GM12878 (cell line): ENCODE measurements around the gene COL7A1. TPM values are rescaled to one million over a fixed set of nuclear protein-coding genes. Genes with fewer than 3 reads are reported as not detected.
A peak's percentile ranks its signal among the peaks of the same experiment; 100 is the strongest.

Experiments
- ATAC-seq: fragments of 200-7000 bp; cut with Tn5 transposase; 3 replicates; pipeline ENCODE4 v1.9.1; 2020; ENCODE audit warnings: mild to moderate bottlenecking, moderate library complexity
- BruUV-seq: library from RNA; stranded (reverse); fragments of 400-500 nt; replicated peaks from 2 replicates; lab custom pipeline; 2021; lab: Mats Ljungman, UMichigan
- CTCF ChIA-PET: fragments of 300-600 bp; sonication (Branson Sonifier 250); formaldehyde crosslinking; extraction: SDS; loops from one replicate; lab custom pipeline; 2021; ENCODE audit warnings: inconsistent platforms; lab: Yijun Ruan, JAX
- POLR2A ChIA-PET: fragments of 350-600 bp; formaldehyde crosslinking; extraction: SDS; loops from one replicate; lab custom pipeline; 2021; ENCODE audit warnings: inconsistent platforms; lab: Charles Lee
- RAD21 ChIA-PET: fragments of 300-600 bp; sonication (Branson Sonifier 250); formaldehyde crosslinking; loops from one replicate; lab custom pipeline; 2023; ENCODE audit warnings: antibody characterized with exemption; ENCODE audit not compliant: unreplicated experiment; lab: Charles Lee
- SMC1A ChIA-PET: fragments of 300-600 bp; sonication (Branson Sonifier 250); formaldehyde crosslinking; loops from one replicate; lab custom pipeline; 2023; ENCODE audit not compliant: unreplicated experiment, uncharacterized antibody; lab: Charles Lee
- DNase-seq: peaks from one replicate; pipeline ENCODE4 v3.0.0-alpha.2; 2011; ENCODE audit warnings: low read depth, low spot score
- FAIRE-seq: peaks from 3 replicates; lab custom pipeline; 2011; peaks lifted over from hg19 to GRCh38; lab: Jason Lieb, UNC
- H2AFZ ChIP-seq: 2 replicates; pipeline ENCODE4 v1.6.0; 2011; ENCODE audit warnings: low read depth, low read length, control low read depth; ENCODE audit not compliant: control insufficient read depth
- H3K27ac ChIP-seq: 2 replicates; pipeline ENCODE4 v1.5.1; 2011; ENCODE audit warnings: control low read depth; ENCODE audit not compliant: control insufficient read depth, insufficient read depth
- H3K27me3 ChIP-seq, 2 experiments: replicated peaks in 1 of 2; 2 replicates each; pipeline versions ENCODE4 v1.6.0 to v1.6.1; 2011; ENCODE audit warnings: low read length in 1 of 2; ENCODE audit not compliant: control insufficient read depth in 2 of 2, insufficient read depth in 2 of 2
- H3K36me3 ChIP-seq, 2 experiments: 2 replicates each; pipeline ENCODE4 v1.5.1; 2011; ENCODE audit warnings: low read length in 1 of 2; ENCODE audit not compliant: control insufficient read depth in 2 of 2, insufficient read depth in 2 of 2
- H3K4me1 ChIP-seq: 2 replicates; pipeline ENCODE4 v1.6.1; 2011; ENCODE audit warnings: mild to moderate bottlenecking, low read length, moderate library complexity, mixed read lengths; ENCODE audit not compliant: control insufficient read depth, insufficient read depth
- H3K4me2 ChIP-seq: 2 replicates; pipeline ENCODE4 v1.6.0; 2011; ENCODE audit warnings: control low read depth; ENCODE audit not compliant: control insufficient read depth, insufficient read depth
- H3K4me3 ChIP-seq: fragments of 200-600 bp; sonication (generic); 2 replicates; pipeline ENCODE4 v1.5.1; 2016
- H3K79me2 ChIP-seq: 2 replicates; pipeline ENCODE4 v1.6.0; 2011; ENCODE audit warnings: low read length; ENCODE audit not compliant: control insufficient read depth, insufficient read depth
- H3K9ac ChIP-seq: 2 replicates; pipeline ENCODE4 v1.8.0; 2011; ENCODE audit warnings: low read length, control low read depth, mixed read lengths; ENCODE audit not compliant: control insufficient read depth, insufficient read depth
- H3K9me3 ChIP-seq: replicated peaks from 3 replicates; pipeline ENCODE4 v1.5.1; 2011; ENCODE audit warnings: mild to moderate bottlenecking, low read length; ENCODE audit not compliant: control insufficient read depth, insufficient read depth
- H4K20me1 ChIP-seq: 2 replicates; pipeline ENCODE4 v1.6.0; 2011; ENCODE audit not compliant: control insufficient read depth, insufficient read depth
- ASH2L ChIP-seq: fragments of 300-600, 200-600 bp; sonication (generic); IDR thresholded peaks from 2 replicates; pipeline ENCODE4 v1.6.1; 2017; ENCODE audit warnings: low read depth, mild to moderate bottlenecking, borderline replicate concordance
- BACH1 ChIP-seq: fragments of 450-650 bp; IDR thresholded peaks from 2 replicates; pipeline ENCODE4 v1.6.1; 2017; ENCODE audit warnings: mild to moderate bottlenecking, borderline replicate concordance
- BCL11A ChIP-seq: IDR thresholded peaks from 2 replicates; pipeline ENCODE4 v1.6.1; 2011; ENCODE audit warnings: low read depth, low read length
- EZH2 ChIP-seq: IDR thresholded peaks from 2 replicates; pipeline ENCODE4 v1.6.1; 2012; ENCODE audit warnings: low read depth, mild to moderate bottlenecking, control low read depth, inconsistent platforms, low read length, borderline replicate concordance; ENCODE audit not compliant: control insufficient read depth
- JUNB ChIP-seq: IDR thresholded peaks from 2 replicates; pipeline ENCODE4 v1.6.1; 2016; ENCODE audit warnings: antibody characterized with exemption, mild to moderate bottlenecking
- LARP7 ChIP-seq: fragments of 450-650 bp; IDR thresholded peaks from 2 replicates; pipeline ENCODE4 v1.6.1; 2017; ENCODE audit warnings: mild to moderate bottlenecking
- POLR2AphosphoS5 ChIP-seq: IDR thresholded peaks from 2 replicates; pipeline ENCODE4 v1.6.1; 2011; ENCODE audit warnings: mild to moderate bottlenecking, low read length, inconsistent platforms
- SREBF1 ChIP-seq: IDR thresholded peaks from 2 replicates; pipeline ENCODE4 v1.6.1; 2012; ENCODE audit warnings: mild to moderate bottlenecking, low read length
- WGBS: methylation state at CpG from one replicate; pipeline ENCODE4 v1.1.6; 2016; ENCODE audit warnings: low lambda C conversion rate; ENCODE audit not compliant: insufficient replicate concordance, insufficient coverage; ENCODE audit errors: missing lambda C conversion rate; 5-methylcytosine and 5-hydroxymethylcytosine counted together
- in situ Hi-C: fragments of 300-500 bp; cut with MboI; formaldehyde crosslinking; loops from 9 replicates; pipeline ENCODE4 v1.14.3; 2018; ENCODE audit warnings: mixed read lengths
- intact Hi-C: fragments of 100-400 bp; cut with micrococcal nuclease; formaldehyde crosslinking; loops from one replicate; pipeline ENCODE4 v1.14.2; 2022; ENCODE audit not compliant: unreplicated experiment
- polyA plus RNA-seq, 11 experiments: library from polyadenylated mRNA; depleted of rRNA in 4 of 11; unstranded in 6 of 11; stranded (reverse) in 5 of 11; fragments of >200 nt; fragmentation: Nextera tagmentation in 4 of 11; fragmentation: Illumina TruSeq in 1 of 11; extraction: Ambion mirVana in 4 of 11; extraction: Trizol in 1 of 11; gene quantifications; 1 replicate in 1 of 11; 2 replicates in 10 of 11; pipeline versions ENCODE4 v1.2.1 to v1.2.3, GENCODE V29; 2011 to 2016; ENCODE audit warnings: inconsistent platforms in 2 of 11, missing spikeins in 2 of 11, low read depth in 1 of 11
- total RNA-seq, 4 experiments: library from RNA; depleted of rRNA in 3 of 4; stranded (reverse); fragments of >200 nt in 3 of 4; fragmentation: Illumina TruSeq in 1 of 4; extraction: Trizol in 1 of 4; gene quantifications; 2 replicates each; pipeline versions ENCODE4 v1.2.1 to v1.2.3, GENCODE V29; 2013 to 2021
- TF ChIP-seq, protein P1 (sequence below): fragments of 150-350 bp; IDR thresholded peaks from 2 replicates; pipeline ENCODE4 v1.6.1; 2016; ENCODE audit warnings: low read depth, low read length

COL7A1 gene
- total and polyA plus RNA-seq, 10 of the 15 experiments (the other 5 are each of a cell fraction or from before 2014, with no cell fraction given) = 0.01 to 1.9 (median 0.29) TPM; not detected in 1

DNA sequence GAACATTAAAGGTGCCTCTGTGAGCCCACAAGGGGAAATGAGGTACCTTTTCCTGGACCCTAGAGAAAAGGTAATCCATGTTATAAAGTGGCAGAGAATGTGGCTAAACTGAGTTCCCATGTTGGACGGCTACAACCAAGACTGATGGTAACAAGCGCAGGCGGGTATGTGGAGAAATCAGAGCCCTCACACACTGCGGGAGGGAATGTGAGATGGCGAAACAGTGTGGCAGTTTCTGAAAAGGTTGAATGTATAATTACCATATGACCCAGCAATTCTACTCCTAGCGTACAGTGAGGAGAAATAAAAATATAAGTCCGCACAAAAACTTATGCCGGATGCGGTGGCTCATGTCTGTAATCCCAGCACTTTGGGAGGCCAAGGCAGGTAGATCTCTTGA, 67.1 kb downstream of the COL7A1 start:
- ATAC-seq (no peak), DNase-seq (no peak), FAIRE-seq (no peak)
- peaks cover 0 to 22% of the 10 kb centered on the region in 2 experiments; a peak in 2 of 4 replicates for H3K36me3 ChIP-seq
- no peak for TF ChIP-seq JUNB
- no peak for TF ChIP-seq ASH2L
- TF ChIP-seq SREBF1 = no peak
- TF ChIP-seq BACH1 = no peak
- TF ChIP-seq POLR2AphosphoS5 = no peak
- no peak for TF ChIP-seq EZH2
- no peak for TF ChIP-seq BCL11A
- no peak for TF ChIP-seq LARP7
- no peak overlapping the region for H3K27ac ChIP-seq
- no peaks in the 10 kb centered on the region for H3K27me3 ChIP-seq
- H3K9ac ChIP-seq = no peak overlapping the region
- no peaks in the 10 kb centered on the region for H3K4me1 ChIP-seq
- no peaks in the 10 kb centered on the region for H3K9me3 ChIP-seq
- no peak overlapping the region for H3K4me2 ChIP-seq
- H4K20me1 ChIP-seq = no peaks in the 10 kb centered on the region
- no peak overlapping the region for H2AFZ ChIP-seq
- intact Hi-C loops (no loop called here), in situ Hi-C loops (no loop called here)
- RAD21 ChIA-PET = interaction anchor here (1.3 kb wide), 1 partner anchor 92 kb away, joined by 4 read pairs; no protein-coding TSS in a partner anchor
- BruUV-seq = no TSS peak
- CTCF ChIA-PET = no interaction called here
- H3K79me2 ChIP-seq = no peaks in the 10 kb centered on the region
- no peak overlapping the region for H3K4me3 ChIP-seq
- 94% methylated on average over 9 of the region's 9 CpGs for WGBS
- POLR2A ChIA-PET = no interaction called here
- SMC1A ChIA-PET = no interaction called here

DNA sequence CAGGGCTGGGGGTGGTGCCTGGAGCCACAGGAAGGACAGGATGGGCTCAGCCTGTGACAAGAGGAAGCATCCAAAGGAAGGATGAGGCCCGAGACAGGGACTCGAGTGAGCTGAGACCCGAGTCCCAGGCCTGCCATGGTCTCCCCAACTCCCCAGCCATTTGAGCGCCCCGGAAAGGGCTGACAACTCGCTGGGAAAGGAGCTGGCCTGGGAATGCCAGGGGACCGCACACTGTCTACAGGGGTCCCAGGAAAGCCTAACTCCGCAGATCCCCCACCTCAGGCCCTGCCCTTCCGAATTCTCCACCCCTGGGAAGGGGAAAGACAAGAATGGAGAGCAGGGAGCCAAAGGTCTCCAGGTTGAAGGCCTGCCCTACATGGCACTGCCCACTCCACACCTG, 70.2 kb downstream of the COL7A1 start:
- no peak overlapping the region for H3K27ac ChIP-seq
- no peaks in the 10 kb centered on the region for H3K79me2 ChIP-seq
- 0 out of 2 replicates have a peak, but pooled peaks have one; percentile 26 for TF ChIP-seq POLR2AphosphoS5
- TF ChIP-seq, protein P1, sequence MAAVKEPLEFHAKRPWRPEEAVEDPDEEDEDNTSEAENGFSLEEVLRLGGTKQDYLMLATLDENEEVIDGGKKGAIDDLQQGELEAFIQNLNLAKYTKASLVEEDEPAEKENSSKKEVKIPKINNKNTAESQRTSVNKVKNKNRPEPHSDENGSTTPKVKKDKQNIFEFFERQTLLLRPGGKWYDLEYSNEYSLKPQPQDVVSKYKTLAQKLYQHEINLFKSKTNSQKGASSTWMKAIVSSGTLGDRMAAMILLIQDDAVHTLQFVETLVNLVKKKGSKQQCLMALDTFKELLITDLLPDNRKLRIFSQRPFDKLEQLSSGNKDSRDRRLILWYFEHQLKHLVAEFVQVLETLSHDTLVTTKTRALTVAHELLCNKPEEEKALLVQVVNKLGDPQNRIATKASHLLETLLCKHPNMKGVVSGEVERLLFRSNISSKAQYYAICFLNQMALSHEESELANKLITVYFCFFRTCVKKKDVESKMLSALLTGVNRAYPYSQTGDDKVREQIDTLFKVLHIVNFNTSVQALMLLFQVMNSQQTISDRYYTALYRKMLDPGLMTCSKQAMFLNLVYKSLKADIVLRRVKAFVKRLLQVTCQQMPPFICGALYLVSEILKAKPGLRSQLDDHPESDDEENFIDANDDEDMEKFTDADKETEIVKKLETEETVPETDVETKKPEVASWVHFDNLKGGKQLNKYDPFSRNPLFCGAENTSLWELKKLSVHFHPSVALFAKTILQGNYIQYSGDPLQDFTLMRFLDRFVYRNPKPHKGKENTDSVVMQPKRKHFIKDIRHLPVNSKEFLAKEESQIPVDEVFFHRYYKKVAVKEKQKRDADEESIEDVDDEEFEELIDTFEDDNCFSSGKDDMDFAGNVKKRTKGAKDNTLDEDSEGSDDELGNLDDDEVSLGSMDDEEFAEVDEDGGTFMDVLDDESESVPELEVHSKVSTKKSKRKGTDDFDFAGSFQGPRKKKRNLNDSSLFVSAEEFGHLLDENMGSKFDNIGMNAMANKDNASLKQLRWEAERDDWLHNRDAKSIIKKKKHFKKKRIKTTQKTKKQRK = no peak
- no TSS peak for BruUV-seq
- H3K4me1 ChIP-seq = no peaks in the 10 kb centered on the region
- 80% methylated on average over 9 of the region's 9 CpGs for WGBS
- POLR2A ChIA-PET = interaction anchor here (0.5 kb wide), 1 partner anchor 16 kb away, joined by 8 read pairs; no protein-coding TSS in a partner anchor
- RAD21 ChIA-PET = no interaction called here
- H3K9me3 ChIP-seq = no peaks in the 10 kb centered on the region
- H3K36me3 ChIP-seq = peaks cover 0 to 16% of the 10 kb centered on the region in 2 experiments; a peak in 2 of 4 replicates
- in situ Hi-C loops (no loop called here), intact Hi-C loops (no loop called here)
- no peak overlapping the region for H2AFZ ChIP-seq
- no peak overlapping the region for H3K4me3 ChIP-seq
- ATAC-seq (no peak), FAIRE-seq (no peak), DNase-seq (no peak)
- H4K20me1 ChIP-seq = no peaks in the 10 kb centered on the region
- no peak overlapping the region for H3K4me2 ChIP-seq
- SMC1A ChIA-PET = no interaction called here
- no peak overlapping the region for H3K9ac ChIP-seq
- H3K27me3 ChIP-seq = no peaks in the 10 kb centered on the region
- CTCF ChIA-PET = no interaction called here
